GM12878 (cell line): ENCODE data around the gene ABR. TPM values are rescaled to one million over a fixed set of nuclear protein-coding genes. Genes with fewer than 3 reads are reported as not detected.

Experiments used
- ATAC-seq: fragments of 200-7000 bp; cut with Tn5 transposase; 3 replicates; pipeline ENCODE4 v1.9.1; 2020; ENCODE audit warnings: mild to moderate bottlenecking, moderate library complexity
- BruUV-seq: library from RNA; stranded (reverse); fragments of 400-500 nt; replicated peaks from 2 replicates; lab custom pipeline; 2021; lab: Mats Ljungman, UMichigan
- CTCF ChIA-PET: fragments of 300-600 bp; sonication (Branson Sonifier 250); formaldehyde crosslinking; extraction: SDS; loops from one replicate; lab custom pipeline; 2021; ENCODE audit warnings: inconsistent platforms; lab: Yijun Ruan, JAX
- POLR2A ChIA-PET: fragments of 350-600 bp; formaldehyde crosslinking; extraction: SDS; loops from one replicate; lab custom pipeline; 2021; ENCODE audit warnings: inconsistent platforms; lab: Charles Lee
- RAD21 ChIA-PET: fragments of 300-600 bp; sonication (Branson Sonifier 250); formaldehyde crosslinking; loops from one replicate; lab custom pipeline; 2023; ENCODE audit warnings: antibody characterized with exemption; ENCODE audit not compliant: unreplicated experiment; lab: Charles Lee
- SMC1A ChIA-PET: fragments of 300-600 bp; sonication (Branson Sonifier 250); formaldehyde crosslinking; loops from one replicate; lab custom pipeline; 2023; ENCODE audit not compliant: unreplicated experiment, uncharacterized antibody; lab: Charles Lee
- DNase-seq: peaks from one replicate; pipeline ENCODE4 v3.0.0-alpha.2; 2011; ENCODE audit warnings: low read depth, low spot score
- FAIRE-seq: peaks from 3 replicates; lab custom pipeline; 2011; peaks lifted over from hg19 to GRCh38; lab: Jason Lieb, UNC
- H2AFZ ChIP-seq: 2 replicates; pipeline ENCODE4 v1.6.0; 2011; ENCODE audit warnings: low read depth, low read length, control low read depth; ENCODE audit not compliant: control insufficient read depth
- H3K27ac ChIP-seq: 2 replicates; pipeline ENCODE4 v1.5.1; 2011; ENCODE audit warnings: control low read depth; ENCODE audit not compliant: control insufficient read depth, insufficient read depth
- H3K27me3 ChIP-seq, 2 experiments: replicated peaks in 1 of 2; 2 replicates each; pipeline versions ENCODE4 v1.6.0 to v1.6.1; 2011; ENCODE audit warnings: low read length in 1 of 2; ENCODE audit not compliant: control insufficient read depth in 2 of 2, insufficient read depth in 2 of 2
- H3K36me3 ChIP-seq, 2 experiments: 2 replicates each; pipeline ENCODE4 v1.5.1; 2011; ENCODE audit warnings: low read length in 1 of 2; ENCODE audit not compliant: control insufficient read depth in 2 of 2, insufficient read depth in 2 of 2
- H3K4me1 ChIP-seq: 2 replicates; pipeline ENCODE4 v1.6.1; 2011; ENCODE audit warnings: mild to moderate bottlenecking, low read length, moderate library complexity, mixed read lengths; ENCODE audit not compliant: control insufficient read depth, insufficient read depth
- H3K4me2 ChIP-seq: 2 replicates; pipeline ENCODE4 v1.6.0; 2011; ENCODE audit warnings: control low read depth; ENCODE audit not compliant: control insufficient read depth, insufficient read depth
- H3K4me3 ChIP-seq: fragments of 200-600 bp; sonication (generic); 2 replicates; pipeline ENCODE4 v1.5.1; 2016
- H3K79me2 ChIP-seq: 2 replicates; pipeline ENCODE4 v1.6.0; 2011; ENCODE audit warnings: low read length; ENCODE audit not compliant: control insufficient read depth, insufficient read depth
- H3K9ac ChIP-seq: 2 replicates; pipeline ENCODE4 v1.8.0; 2011; ENCODE audit warnings: low read length, control low read depth, mixed read lengths; ENCODE audit not compliant: control insufficient read depth, insufficient read depth
- H3K9me3 ChIP-seq: replicated peaks from 3 replicates; pipeline ENCODE4 v1.5.1; 2011; ENCODE audit warnings: mild to moderate bottlenecking, low read length; ENCODE audit not compliant: control insufficient read depth, insufficient read depth
- H4K20me1 ChIP-seq: 2 replicates; pipeline ENCODE4 v1.6.0; 2011; ENCODE audit not compliant: control insufficient read depth, insufficient read depth
- BHLHE40 ChIP-seq, 2 experiments: fragments of 450-650 bp in 1 of 2; IDR thresholded peaks; 2 replicates each; pipeline ENCODE4 v1.6.1; 2011 to 2017; ENCODE audit warnings: low read depth in 2 of 2, borderline replicate concordance in 1 of 2, improper control_type of control experiment in 1 of 2, low read length in 1 of 2, mild to moderate bottlenecking in 1 of 2
- CHD2 ChIP-seq: IDR thresholded peaks from 2 replicates; pipeline ENCODE4 v1.6.1; 2011; ENCODE audit warnings: low read depth, low read length, improper control_type of control experiment, borderline replicate concordance
- EP300 ChIP-seq, 2 experiments: fragments of 150-350 bp in 1 of 2; IDR thresholded peaks; 2 replicates each; pipeline ENCODE4 v1.6.1; 2011 to 2012; ENCODE audit warnings: low read depth in 2 of 2, low read length in 2 of 2, borderline replicate concordance in 1 of 2, improper control_type of control experiment in 1 of 2, inconsistent platforms in 1 of 2; ENCODE audit not compliant: control insufficient read depth in 1 of 2
- ETV6 ChIP-seq, 2 experiments: fragments of 450-650 bp in 1 of 2; IDR thresholded peaks in 1 of 2; conservative IDR thresholded peaks in 1 of 2; 2 replicates each; pipeline ENCODE4 v1.6.1; 2014; ENCODE audit warnings: antibody characterized with exemption in 1 of 2, borderline replicate concordance in 1 of 2, low read depth in 1 of 2, mild to moderate bottlenecking in 1 of 2, moderate library complexity in 1 of 2
- HDGF ChIP-seq: fragments of 450-650 bp; IDR thresholded peaks from 2 replicates; pipeline ENCODE4 v1.6.1; 2016; ENCODE audit warnings: antibody characterized with exemption
- NR2C2 ChIP-seq: IDR thresholded peaks from 2 replicates; pipeline ENCODE4 v1.6.1; 2011; ENCODE audit warnings: borderline replicate concordance, low read depth; ENCODE audit not compliant: control insufficient read depth, insufficient read length
- STAT3 ChIP-seq: IDR thresholded peaks from 2 replicates; pipeline ENCODE4 v1.6.1; 2011; ENCODE audit warnings: low read depth, low read length, improper control_type of control experiment
- ZNF24 ChIP-seq: fragments of 450-650 bp; IDR thresholded peaks from 2 replicates; pipeline ENCODE4 v1.6.1; 2017; ENCODE audit warnings: antibody characterized with exemption, mild to moderate bottlenecking
- WGBS: methylation state at CpG from one replicate; pipeline ENCODE4 v1.1.6; 2016; ENCODE audit warnings: low lambda C conversion rate; ENCODE audit not compliant: insufficient replicate concordance, insufficient coverage; ENCODE audit errors: missing lambda C conversion rate; 5-methylcytosine and 5-hydroxymethylcytosine counted together
- in situ Hi-C: fragments of 300-500 bp; cut with MboI; formaldehyde crosslinking; loops from 9 replicates; pipeline ENCODE4 v1.14.3; 2018; ENCODE audit warnings: mixed read lengths
- intact Hi-C: fragments of 100-400 bp; cut with micrococcal nuclease; formaldehyde crosslinking; loops from one replicate; pipeline ENCODE4 v1.14.2; 2022; ENCODE audit not compliant: unreplicated experiment
- polyA plus RNA-seq, 11 experiments: library from polyadenylated mRNA; depleted of rRNA in 4 of 11; unstranded in 6 of 11; stranded (reverse) in 5 of 11; fragments of >200 nt; fragmentation: Nextera tagmentation in 4 of 11; fragmentation: Illumina TruSeq in 1 of 11; extraction: Ambion mirVana in 4 of 11; extraction: Trizol in 1 of 11; gene quantifications; 1 replicate in 1 of 11; 2 replicates in 10 of 11; pipeline versions ENCODE4 v1.2.1 to v1.2.3, GENCODE V29; 2011 to 2016; ENCODE audit warnings: inconsistent platforms in 2 of 11, missing spikeins in 2 of 11, low read depth in 1 of 11
- total RNA-seq, 4 experiments: library from RNA; depleted of rRNA in 3 of 4; stranded (reverse); fragments of >200 nt in 3 of 4; fragmentation: Illumina TruSeq in 1 of 4; extraction: Trizol in 1 of 4; gene quantifications; 2 replicates each; pipeline versions ENCODE4 v1.2.1 to v1.2.3, GENCODE V29; 2013 to 2021
- TF ChIP-seq, protein P1 (sequence below): IDR thresholded peaks from 2 replicates; pipeline ENCODE4 v1.6.1; 2011; ENCODE audit warnings: mild to moderate bottlenecking, low read depth, low read length, moderate library complexity; ENCODE audit not compliant: insufficient replicate concordance

The ABR gene
- total and polyA plus RNA-seq, 10 of the 15 experiments (the other 5 are each of a cell fraction or from before 2014, with no cell fraction given), result 1.4 to 112 (median 30.0) TPM

DNA sequence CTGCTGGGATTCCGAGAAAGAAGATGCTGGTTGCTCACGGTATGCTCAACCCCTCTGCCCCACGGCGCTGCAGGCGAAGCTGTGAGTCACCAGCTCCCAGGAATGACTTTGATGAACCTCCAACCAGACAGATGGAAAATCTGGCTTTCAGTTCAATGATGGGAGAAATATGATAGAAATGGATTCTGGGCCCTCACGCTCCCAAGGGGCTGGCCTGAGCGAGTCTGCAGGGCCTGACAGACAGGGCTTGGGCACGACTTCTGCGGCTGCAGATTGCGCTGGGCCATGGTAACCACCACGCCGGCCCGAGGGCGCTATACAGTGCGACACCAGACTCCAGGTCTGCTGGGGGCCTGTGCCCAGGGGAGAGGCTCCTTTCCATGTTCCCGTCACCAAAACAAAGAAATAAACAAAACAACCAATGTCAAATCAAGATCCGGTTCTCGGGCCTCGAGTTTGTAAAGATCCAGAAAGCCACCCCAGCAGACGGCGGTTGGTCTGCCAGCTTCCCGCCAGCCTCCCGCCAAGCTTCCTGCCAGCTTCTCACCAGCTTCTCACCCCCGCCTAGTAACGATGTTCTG is 11.1 kb upstream of the ABR start:
- Histone ChIP-seq H3K27ac (no peak overlapping the region), H4K20me1 (peaks cover 4% of the 10 kb centered on the region), H3K4me3 (no peak overlapping the region), H3K36me3 (no peaks in the 10 kb centered on the region; a peak in 1 of 4 replicates), H3K9me3 (no peaks in the 10 kb centered on the region), H3K4me2 (no peak overlapping the region), H3K79me2 (peaks cover 25% of the 10 kb centered on the region), H2AFZ (no peak overlapping the region), H3K4me1 (peaks cover 29% of the 10 kb centered on the region), H3K27me3 (no peaks in the 10 kb centered on the region), H3K9ac (no peak overlapping the region)
- ChIA-PET POLR2A (no interaction called here), RAD21 (interaction anchor here (0.6 kb wide), 1 partner anchor 31 kb away, joined by 3 read pairs; no protein-coding TSS in a partner anchor), SMC1A (interaction anchor here (0.6 kb wide), 1 partner anchor 163 kb away, joined by 3 read pairs; no protein-coding TSS in a partner anchor), CTCF (interaction anchor here (2.1 kb wide), 1 partner anchor 68 kb away, joined by 7 read pairs; no protein-coding TSS in a partner anchor)
- 84% methylated on average over 25 of the region's 25 CpGs for WGBS
- FAIRE-seq, result no peak
- TF ChIP-seq EP300 (IDR thresholded peaks at IDR 0.05; ENCODE audit: borderline replicate concordance in 1 of 2, control insufficient read depth in 1 of 2, low read depth in 2 of 2, low read length in 2 of 2) (no peak), STAT3 (no peak), HDGF (no peak), NR2C2 (no peak), BHLHE40 (IDR thresholded peaks at IDR 0.05; ENCODE audit: borderline replicate concordance in 1 of 2, low read depth in 2 of 2, low read length in 1 of 2) (no peak), ZNF24 (no peak), ETV6 (conservative IDR thresholded peaks at IDR 0.05 in 1 of 2, IDR thresholded peaks at IDR 0.05 in 1 of 2; ENCODE audit: borderline replicate concordance in 1 of 2, low read depth in 1 of 2) (no peak), CHD2 (no peak)
- TF ChIP-seq, protein P1, sequence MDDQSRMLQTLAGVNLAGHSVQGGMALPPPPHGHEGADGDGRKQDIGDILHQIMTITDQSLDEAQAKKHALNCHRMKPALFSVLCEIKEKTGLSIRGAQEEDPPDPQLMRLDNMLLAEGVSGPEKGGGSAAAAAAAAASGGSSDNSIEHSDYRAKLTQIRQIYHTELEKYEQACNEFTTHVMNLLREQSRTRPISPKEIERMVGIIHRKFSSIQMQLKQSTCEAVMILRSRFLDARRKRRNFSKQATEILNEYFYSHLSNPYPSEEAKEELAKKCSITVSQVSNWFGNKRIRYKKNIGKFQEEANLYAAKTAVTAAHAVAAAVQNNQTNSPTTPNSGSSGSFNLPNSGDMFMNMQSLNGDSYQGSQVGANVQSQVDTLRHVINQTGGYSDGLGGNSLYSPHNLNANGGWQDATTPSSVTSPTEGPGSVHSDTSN, result no peak
- no peak for DNase-seq
- in situ Hi-C loops (no loop called here), intact Hi-C loops (no loop called here)
- no peak for ATAC-seq
- BruUV-seq, result no TSS peak
